ENCODE data around the gene TAPT1. TPM values are rescaled to one million over a fixed set of nuclear protein-coding genes. Genes with fewer than 3 reads are reported as not detected.

Gene TAPT1
- total RNA-seq, 1 donor, result 21.1 TPM

DNA sequence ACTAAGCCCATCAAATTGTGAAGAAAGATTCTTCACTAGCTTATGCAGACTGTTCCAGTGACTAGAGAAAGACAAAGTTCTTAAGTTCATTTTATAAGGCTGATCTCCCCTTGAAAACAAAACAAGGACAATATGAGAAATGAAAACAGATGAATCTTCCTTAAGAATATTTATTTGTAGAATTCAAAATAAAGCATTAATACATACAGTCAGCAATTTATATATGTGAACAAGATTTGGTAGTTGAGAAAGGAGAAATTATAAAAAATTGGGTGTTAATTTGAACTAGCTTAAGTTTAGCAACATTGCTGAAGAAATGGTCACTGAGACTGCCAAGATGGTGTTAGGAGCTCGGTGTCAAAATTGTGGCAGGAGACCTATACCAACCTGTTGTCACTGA, 41.4 kb upstream of the TAPT1 start:
- H3K4me3 ChIP-seq (ENCODE audit: low read depth, low read length), result no peak overlapping the region
- no peak for DNase-seq (ENCODE audit: low read depth)
- TF ChIP-seq, protein P1, sequence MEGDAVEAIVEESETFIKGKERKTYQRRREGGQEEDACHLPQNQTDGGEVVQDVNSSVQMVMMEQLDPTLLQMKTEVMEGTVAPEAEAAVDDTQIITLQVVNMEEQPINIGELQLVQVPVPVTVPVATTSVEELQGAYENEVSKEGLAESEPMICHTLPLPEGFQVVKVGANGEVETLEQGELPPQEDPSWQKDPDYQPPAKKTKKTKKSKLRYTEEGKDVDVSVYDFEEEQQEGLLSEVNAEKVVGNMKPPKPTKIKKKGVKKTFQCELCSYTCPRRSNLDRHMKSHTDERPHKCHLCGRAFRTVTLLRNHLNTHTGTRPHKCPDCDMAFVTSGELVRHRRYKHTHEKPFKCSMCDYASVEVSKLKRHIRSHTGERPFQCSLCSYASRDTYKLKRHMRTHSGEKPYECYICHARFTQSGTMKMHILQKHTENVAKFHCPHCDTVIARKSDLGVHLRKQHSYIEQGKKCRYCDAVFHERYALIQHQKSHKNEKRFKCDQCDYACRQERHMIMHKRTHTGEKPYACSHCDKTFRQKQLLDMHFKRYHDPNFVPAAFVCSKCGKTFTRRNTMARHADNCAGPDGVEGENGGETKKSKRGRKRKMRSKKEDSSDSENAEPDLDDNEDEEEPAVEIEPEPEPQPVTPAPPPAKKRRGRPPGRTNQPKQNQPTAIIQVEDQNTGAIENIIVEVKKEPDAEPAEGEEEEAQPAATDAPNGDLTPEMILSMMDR (IDR thresholded peaks at IDR 0.05; ENCODE audit: insufficient read depth, low read length), result no peak

DNA sequence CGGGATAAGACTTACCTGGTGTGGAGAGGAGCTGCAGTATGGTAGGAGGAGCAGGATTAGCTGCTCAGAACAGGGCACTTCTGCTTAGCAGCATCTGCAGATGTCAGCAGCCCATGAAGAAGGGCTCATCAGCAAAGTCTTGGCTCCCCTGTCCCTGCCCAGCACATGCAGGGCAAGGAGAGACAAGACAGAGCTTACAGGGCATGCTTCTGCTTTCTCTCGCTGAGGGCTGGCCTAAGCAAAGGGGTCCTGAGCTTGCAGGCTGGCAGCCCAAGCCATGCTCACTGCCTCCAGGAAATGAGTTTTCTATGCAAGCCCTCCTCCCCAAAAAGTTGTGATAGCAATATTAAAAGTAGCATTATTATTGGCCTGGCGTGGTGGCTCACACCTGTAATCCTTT, 39.5 kb upstream of the TAPT1 start:
- TF ChIP-seq, protein P1 (IDR thresholded peaks at IDR 0.05; ENCODE audit: insufficient read depth, low read length), result no peak
- no peak for DNase-seq (ENCODE audit: low read depth)
- no peak overlapping the region for H3K4me3 ChIP-seq (ENCODE audit: low read depth, low read length)

DNA sequence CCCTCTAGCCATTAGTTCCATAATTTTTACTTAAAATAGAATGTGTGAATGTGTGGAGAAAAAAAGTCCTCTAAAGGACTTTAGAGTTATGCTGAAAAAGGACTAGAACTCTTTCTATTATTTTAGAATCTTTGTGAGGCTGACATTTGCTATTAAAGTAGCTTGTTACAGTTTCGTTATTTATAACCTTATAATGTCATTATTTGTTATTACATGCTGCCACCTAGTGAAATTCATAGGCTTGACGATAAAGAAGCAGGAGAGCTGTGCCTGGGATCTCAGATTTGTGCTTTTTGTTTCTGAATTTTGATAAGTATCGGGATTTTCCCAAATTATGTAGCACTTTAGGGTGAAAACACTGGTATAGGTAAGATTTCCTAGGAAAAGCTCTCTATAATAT, 38.5 kb upstream of the TAPT1 start:
- peak; percentile 77 for DNase-seq (ENCODE audit: low read depth)
- TF ChIP-seq, protein P1 (IDR thresholded peaks at IDR 0.05; ENCODE audit: insufficient read depth, low read length), result peak; percentile 58
- no peak overlapping the region for H3K4me3 ChIP-seq (ENCODE audit: low read depth, low read length)

DNA sequence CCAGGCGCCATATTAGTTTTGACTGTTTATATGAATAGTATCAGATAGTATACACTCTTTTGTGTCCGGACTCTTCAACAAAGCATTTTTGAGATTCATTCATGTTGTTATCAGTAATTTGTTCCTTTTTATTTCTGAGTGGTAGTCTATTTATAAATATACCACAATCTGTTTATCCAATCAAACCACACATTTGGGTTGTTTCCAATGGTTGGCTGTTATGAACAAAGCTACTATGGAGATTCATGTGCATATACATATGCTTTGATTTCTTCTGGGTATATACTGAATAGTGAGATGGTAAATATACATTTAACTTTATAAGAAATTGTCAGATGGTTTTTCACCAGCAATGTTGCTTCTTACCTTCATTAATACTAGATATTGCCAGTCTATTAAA, 36.8 kb upstream of the TAPT1 start:
- TF ChIP-seq, protein P1 (IDR thresholded peaks at IDR 0.05; ENCODE audit: insufficient read depth, low read length), result no peak
- no peak for DNase-seq (ENCODE audit: low read depth)
- H3K4me3 ChIP-seq (ENCODE audit: low read depth, low read length), result no peak overlapping the region

DNA sequence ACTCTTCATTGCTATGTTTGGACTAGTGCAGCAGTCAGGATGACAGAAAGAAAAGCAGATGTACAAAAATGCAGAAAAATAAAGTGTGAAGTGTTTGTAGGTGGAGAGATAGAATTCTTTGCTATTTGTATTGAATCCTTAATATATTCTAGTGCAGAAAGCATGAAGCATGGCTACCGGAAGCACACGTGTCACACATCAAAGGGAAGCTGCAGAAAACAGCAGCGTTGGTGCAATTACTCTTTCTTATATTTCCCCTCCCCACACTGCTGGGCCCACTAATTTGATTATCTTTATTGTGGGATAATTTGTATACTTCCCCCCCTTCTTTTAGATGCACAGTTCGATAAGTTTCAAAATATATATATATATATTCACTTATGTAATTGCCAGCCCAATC, 35.9 kb upstream of the TAPT1 start:
- TF ChIP-seq, protein P1 (IDR thresholded peaks at IDR 0.05; ENCODE audit: insufficient read depth, low read length), result no peak
- no peak overlapping the region for H3K4me3 ChIP-seq (ENCODE audit: low read depth, low read length)
- no peak for DNase-seq (ENCODE audit: low read depth)

DNA sequence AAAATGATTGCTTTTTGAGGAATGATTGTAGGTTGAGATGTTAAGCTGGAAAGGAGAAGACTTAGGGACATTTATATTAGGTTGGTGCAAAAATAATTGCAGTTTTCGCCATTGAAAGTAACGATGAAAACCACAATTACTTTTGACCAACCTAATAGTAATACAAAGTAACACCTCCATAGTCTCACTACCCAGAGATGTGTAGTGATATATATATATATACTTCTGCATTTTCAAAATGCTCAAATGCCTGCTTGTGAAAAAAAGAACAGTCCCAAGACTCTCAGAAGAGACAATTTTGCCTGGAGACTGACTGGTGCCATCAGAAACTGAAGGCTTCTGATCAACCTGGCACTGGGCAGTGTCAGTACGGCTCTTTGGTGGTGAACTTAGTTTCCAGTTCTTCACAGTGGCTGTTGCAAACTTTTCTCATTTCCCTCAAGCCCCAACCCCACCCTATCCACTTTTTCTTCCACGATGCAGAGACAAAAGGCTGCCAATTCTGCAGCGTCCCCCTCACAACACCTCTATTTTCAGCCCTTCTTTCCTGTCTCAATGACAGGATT, 35.1 kb upstream of the TAPT1 start:
- TF ChIP-seq, protein P1 (IDR thresholded peaks at IDR 0.05; ENCODE audit: insufficient read depth, low read length), result no peak
- no peak overlapping the region for H3K4me3 ChIP-seq (ENCODE audit: low read depth, low read length)
- DNase-seq (ENCODE audit: low read depth), result no peak

DNA sequence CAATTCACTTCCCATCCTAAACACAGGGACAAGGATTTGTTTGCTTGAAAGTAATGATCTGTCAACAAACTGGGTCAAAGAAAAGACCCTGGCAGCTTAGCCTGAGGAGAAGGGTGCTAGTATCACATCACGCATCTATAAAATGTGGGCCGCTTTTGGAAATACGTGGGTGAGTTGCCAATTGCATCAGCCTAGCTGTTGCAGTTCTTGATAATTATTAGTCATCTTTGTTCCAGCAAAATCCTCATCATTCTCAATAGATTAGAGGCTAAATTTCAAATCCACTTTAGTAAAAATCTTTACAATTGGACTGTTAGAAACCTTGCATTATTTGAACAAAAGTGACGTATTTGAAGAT, 33.6 kb upstream of the TAPT1 start:
- no peak overlapping the region for H3K4me3 ChIP-seq (ENCODE audit: low read depth, low read length)
- TF ChIP-seq, protein P1 (IDR thresholded peaks at IDR 0.05; ENCODE audit: insufficient read depth, low read length), result no peak
- DNase-seq (ENCODE audit: low read depth), result peak; percentile 61
